HG03558 (cell line): ENCODE data around the gene DRC3.
A peak's percentile ranks its signal among the peaks of the same experiment; 100 is the strongest.

ENCODE experiments used
- ATAC-seq: cut with Tn5 transposase; IDR thresholded peaks from one replicate; pipeline ENCODE4 v1.9.1; 2021; ENCODE audit warnings: moderate number of reproducible peaks; ENCODE audit not compliant: unreplicated experiment; ENCODE audit errors: extremely low read depth

Gene DRC3

GRCh38 chr17:18039535-18040260 is 67.0 kb downstream of the DRC3 start:
- ATAC-seq, result peak; percentile 15

GRCh38 chr17:18040261-18040858 is 67.7 kb downstream of the DRC3 start:
- no peak for ATAC-seq

DNA sequence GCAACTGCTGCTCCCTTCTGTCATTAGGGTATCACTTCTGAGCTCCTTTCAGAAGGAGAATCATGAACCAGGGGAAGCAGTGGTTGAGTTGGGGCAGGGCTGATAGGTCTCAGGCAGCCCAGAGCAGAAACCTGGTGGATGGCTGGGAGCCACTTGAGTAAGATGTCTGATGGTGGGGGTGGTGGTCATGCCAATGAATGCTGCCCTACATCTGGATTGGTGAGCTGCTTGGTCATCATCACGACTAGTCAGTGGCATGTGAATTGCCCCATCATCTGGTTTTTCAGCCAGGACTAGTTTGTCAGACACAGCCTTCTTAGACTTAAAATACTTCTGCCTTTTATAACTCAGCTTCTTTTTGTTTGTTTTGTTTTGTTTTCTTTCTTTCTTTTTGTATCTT is 69.1 kb downstream of the DRC3 start:
- ATAC-seq, result no peak

DNA sequence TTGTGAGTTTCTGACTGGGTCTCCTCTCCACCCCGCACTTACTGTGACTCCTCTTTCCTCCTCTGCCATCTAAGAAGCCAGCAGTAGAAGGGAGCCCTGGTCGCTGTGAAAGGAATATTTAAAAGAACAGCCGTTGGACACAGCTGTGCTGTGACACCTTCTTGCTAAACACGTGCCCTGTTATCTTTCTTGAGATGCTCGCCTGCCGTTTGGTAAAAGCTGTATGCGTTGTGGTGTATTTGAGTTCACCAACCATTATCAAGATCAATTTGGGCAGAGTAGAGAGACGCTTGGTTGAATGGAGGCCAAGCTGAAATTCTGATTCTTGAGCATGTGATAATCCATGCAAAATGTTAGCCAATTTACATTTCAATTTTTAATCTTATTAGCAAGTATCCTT is 70.3 kb downstream of the DRC3 start:
- ATAC-seq, result no peak

DNA sequence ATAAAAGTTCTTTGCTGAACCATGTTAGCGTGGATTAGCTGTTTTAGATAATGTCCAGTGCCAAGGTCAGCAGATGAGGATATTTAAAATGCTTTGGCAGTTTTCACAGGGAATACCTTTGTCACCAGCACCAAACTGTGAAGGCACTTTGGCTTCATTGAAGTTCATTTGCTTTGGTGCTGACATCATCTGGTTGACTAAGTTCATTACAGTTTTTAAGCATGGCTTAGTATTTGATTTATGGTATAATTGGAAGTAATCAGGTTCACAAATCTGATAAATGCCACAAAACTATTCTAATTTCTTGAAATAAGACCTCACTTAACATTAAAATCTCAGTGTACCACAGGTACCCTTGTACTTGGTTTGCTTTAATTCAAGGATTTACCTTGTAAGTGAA is 70.8 kb downstream of the DRC3 start:
- no peak for ATAC-seq

DNA sequence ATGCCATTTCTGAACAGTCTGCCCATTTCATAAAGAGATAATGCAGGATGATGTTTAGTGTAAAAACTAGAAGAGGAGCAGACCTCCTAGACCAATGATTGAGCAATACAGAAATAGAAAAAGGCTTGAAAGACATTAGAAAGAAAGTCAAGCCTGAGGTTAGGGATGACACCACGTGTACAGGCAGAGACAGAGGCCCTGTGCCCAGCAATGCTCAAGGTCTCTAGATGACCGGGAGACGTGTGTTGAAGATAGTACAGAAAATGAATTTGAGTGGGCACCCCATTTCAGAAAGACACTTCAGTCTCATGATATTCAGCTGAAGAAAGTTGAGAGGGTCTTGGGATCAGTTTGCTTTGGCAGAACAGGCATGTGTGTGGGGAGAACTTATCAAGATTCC is 71.9 kb downstream of the DRC3 start:
- no peak for ATAC-seq

GRCh38 chr17:18045691-18046350 is 73.2 kb downstream of the DRC3 start:
- no peak for ATAC-seq

DNA sequence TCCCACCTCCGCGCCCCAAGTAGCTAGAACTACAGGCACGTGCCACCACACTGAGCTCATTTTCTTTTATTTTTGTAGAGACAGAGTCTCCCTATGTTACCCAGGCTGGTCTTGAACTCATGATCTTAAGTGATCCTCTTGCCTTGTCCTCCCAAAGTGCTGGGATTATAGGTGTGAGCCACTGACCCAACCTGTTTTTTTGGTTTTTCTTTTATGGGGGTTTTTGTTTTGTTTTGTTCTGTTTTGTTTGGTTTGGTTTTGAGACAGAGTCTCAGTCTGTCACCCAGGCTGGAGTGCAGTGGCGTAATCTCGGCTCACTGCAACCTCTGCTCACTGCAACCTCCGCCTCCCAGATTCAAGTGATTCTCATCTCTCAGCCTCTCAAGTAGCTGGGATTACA is 82.9 kb downstream of the DRC3 start:
- no peak for ATAC-seq

DNA sequence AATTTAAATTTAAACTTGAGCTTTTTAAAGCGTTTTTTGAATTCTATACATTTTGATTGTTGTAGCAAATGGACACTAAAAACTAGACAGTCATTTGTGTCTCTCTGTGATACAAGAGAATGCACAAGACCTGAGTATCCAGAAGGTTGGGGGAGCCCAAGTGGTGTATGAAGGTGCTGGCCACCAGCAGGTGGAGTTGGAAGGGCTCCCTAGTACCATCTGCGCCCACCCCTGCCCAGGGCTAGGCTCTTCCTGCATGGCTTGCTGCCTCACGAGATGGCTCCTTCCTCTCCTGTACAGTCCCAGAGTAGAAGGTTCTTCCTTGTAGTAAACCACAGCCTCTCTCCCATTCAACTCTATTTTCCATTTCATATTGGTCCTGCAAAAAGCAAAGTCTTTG is 83.6 kb downstream of the DRC3 start:
- ATAC-seq, result no peak

DNA sequence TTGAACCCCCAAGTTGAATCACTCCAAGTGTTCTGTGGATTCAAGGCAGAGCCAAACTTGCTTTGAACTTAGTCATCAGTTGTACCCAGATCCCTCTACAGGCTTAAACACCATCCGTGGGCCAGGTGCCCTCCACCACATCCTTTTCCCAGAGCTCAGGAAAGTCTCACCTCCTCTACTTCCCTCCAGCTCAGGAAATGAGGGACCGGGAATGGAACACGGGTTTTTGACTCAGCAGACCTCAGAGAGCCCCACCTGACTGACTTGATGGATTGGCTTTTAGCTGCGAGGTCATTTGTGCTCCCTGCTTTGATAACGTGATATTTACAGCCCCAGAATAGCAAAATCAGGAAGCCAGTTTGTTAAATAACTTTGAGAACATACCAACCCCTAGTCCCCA is 86.6 kb downstream of the DRC3 start:
- ATAC-seq, result no peak

DNA sequence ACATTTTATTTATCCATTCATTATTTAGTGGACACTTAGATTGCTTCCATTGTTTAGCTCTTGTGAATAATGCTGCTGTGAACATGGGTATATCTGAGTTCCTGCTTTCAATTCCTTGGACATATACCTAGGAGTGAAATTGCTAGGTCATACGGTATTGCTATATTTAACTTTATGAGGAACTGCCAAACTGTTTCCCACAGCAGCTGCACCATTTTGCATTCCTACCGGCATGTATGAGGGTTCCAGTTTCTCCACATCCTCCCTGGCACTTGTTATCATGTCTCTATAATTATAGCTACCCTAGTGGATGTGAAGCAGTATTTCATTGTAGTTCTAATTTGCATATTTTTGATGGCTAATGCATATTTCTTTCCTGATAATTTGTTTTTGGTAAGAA is 91.4 kb downstream of the DRC3 start:
- no peak for ATAC-seq

- ATAC-seq, result no peak
Observed at GRCh38 chr17:18065546-18065945, 92.9 kb downstream of the DRC3 start.
